Renal cortical epithelial cell (primary cell): ENCODE data around the gene WTAP. TPM values are rescaled to one million over a fixed set of nuclear protein-coding genes. Genes with fewer than 3 reads are reported as not detected.
"Not testable (repeated sequence)": the region's sequence is repeated elsewhere in the genome, so short reads cannot be mapped to it uniquely, and the experiment has no call there.

Source experiments
- DNase-seq: peaks from one replicate; pipeline ENCODE4 v3.0.0-alpha.2; 2011; ENCODE audit warnings: low read depth
- total RNA-seq: library from RNA; depleted of rRNA; stranded (reverse); fragments of >200 nt; gene quantifications from 2 replicates; pipeline ENCODE4 v1.2.3, GENCODE V29; 2014

Gene WTAP
- total RNA-seq, 1 donor from 2014 or later, result 146 TPM

DNA sequence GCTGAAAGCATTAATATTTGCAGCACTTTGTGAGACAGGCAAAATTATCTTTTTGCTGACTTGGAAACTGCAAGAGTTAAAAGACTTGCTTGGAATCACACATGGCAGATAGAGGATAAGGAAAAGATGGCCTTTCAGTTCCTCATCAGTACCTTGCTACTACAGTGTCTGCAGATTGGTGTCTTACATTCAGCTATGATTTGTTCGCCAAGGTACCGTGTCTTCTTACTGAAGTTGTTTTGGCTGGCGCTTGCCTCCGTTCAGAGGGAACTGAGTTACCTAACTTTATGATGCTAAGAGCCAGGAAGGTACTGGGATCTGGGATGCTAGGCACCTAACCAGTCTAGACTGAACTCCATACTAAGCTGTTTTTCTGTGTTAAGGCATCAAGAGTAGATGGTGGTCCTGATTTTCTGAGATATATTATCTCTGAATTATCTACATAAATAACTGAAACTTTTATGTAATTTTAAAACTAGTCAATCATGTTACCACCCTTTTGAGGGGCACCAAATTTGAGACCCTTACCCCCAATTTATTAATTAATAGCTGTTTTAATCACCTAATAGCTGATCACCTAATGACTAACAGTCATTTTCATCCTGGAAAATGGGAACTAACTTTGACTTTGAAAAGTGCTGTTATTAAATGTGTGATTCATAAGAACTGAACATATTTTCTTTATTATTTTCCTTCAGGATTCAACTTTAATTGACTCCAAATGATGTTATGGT lies 2.5 kb downstream of the WTAP start:
- peak; percentile 32 for DNase-seq

DNA sequence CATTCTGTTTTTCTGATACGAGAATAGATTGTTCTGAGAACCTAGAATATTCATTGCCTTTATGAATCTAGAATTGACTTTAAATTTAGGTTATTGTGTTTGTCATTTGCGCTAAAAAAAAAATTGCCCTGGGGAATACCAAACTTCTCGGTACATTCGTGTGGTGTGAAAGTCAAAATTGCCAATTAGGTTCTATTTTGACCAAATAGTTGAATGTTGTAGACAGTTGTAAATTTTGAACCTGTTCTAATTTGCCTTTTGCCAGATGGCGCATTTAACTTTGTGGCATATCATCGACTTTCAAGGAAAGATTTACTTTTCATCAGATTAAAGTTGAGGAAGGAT lies 3.0 kb downstream of the WTAP start:
- DNase-seq, result no peak

DNA sequence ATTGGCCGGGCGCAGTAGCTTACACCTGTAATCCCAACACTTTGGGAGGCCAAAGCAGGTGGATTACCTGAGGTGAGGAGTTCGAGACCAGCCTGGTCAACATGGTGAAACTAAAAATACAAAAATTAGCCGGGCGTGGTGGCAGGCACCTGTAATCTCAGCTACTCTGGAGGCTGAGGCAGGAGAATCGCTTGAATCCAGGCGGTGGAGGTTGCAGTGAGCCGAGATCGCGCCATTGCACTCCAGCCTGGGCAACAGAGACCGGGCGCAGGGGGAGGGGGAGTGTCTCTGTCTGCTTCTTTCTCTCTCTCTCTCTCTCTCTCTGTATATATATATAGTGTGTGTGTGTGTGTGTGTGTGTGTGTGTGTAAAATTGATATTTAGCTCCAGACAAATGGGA lies 5.2 kb downstream of the WTAP start:
- not testable (repeated sequence) for DNase-seq

DNA sequence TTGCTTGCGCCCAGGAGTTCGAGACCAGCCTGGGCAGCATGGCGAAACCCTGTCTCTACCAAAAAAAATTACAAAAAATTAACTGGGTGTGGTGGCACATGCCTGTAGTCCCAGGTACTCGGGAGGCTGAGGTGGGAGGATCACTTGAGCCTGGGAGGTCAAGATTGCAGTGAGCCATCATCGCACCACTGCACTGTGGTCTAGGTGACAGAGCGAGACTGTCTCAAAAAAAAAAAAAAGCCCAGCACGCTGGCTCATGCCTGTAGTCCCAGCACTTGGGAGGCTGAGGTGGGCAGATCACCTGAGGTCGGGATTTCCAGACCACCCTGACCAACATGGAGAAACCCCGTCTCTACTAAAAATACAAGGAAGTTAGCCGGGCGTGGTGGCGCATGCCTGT lies 6.1 kb downstream of the WTAP start:
- DNase-seq, result not testable (repeated sequence)

DNA sequence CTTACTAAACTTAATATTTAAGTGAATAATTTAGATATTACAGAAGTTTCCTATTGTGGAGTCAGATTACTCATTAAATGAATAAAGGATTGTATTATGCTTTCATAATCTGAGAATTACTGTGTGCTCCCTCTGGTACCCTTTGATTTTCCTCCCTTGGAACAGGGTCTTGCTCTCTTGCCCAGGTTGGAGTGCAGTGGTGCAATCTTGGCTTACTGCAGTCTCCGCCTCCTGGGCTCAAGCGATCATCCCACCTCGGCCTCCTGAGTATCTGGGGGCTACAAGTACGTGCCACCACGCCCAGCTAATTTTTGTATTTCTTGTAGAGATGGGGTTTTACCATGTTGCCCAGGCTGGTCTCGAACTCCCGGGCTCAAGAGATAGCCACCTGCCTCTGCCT lies 9.6 kb downstream of the WTAP start:
- no peak for DNase-seq

DNA sequence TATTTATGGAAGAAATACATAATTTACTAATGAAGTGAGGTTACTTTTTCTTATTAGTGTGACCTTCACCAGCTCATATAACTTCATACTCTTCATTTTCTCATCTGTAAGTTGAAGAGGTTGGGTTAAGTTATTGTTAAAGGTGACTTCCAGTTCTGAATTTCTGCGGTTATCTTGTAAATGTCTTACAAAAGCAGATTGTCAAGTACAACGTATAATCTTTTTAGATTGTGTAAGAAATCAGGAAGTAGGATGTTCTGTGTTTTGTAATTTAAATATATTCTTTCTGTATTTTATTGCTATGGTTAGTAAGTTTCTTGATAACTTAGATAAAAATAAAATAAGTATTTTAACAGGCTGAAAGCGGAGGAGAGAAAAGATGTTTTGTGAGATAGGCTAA lies 12.0 kb downstream of the WTAP start:
- DNase-seq, result no peak

DNA sequence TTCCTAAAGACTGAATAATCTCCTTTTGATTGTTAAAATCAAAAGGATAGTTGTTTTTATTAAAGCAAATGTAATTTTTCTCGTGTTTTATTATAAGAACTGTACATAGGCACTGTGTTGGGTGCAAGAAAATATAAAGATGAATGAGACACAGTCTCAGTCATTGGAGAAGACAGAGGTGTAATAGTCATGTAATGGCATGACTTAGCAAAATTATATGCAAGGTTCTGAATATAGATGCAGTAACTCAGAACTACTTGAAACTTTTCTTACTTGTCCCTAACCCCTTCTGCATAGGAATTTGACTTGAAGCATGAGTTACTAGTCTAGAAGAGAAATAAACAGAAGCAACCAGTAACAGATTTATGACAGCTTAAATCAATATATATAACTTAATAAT lies 14.9 kb downstream of the WTAP start:
- no peak for DNase-seq

DNA sequence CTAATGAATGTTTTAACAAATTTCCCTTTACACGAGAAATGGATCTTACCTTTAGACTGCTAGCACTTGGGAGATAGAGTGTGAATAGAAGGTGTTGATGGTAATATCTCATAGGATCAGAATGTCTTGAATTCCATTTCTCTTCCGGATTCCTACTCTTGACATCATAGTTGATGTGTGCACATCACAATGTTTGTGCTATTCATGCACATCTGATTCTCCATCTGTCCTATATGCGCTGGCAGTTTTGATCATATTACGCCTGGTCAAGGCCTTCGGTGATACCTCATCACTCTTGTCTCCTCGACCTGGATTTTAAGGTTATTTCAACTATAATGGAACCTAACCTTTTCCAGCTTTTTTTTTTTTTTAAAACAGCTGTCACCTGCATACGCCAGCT lies 17.8 kb downstream of the WTAP start:
- no peak for DNase-seq

DNA sequence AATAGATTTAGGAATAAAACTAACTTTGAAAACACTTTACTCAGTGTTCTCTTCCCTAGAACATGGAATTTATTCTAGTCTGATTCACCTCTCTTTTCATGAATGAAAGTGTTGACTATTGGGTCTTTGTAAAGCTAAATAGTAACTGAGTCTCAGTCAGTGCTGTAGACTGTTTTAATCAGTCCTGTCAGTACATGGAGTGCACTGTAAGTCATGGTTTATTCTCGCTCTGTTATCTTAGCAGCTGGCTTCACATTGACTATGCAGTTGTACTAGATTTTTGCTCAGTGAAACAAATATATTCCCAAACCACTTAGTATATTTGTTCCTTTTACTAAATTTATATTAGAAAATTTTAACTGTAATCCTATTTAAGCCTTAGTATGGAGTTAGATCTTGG lies 19.5 kb downstream of the WTAP start:
- DNase-seq, result no peak

DNA sequence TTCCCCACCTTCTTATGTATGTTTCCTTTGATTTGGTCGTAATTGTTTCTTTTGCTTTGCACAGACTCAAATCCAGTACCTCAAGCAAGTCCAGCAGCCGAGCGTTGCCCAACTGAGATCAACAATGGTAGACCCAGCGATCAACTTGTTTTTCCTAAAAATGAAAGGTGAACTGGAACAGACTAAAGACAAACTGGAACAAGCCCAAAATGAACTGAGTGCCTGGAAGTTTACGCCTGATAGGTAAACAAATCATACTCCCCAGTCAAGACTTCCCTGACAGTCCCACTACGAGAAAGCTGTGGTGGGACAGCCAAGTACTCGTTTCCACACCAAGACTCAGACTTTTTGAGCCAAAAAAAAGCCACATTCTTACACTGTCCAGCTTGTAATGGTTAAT lies 20.8 kb downstream of the WTAP start:
- DNase-seq, result not testable (repeated sequence)

DNA sequence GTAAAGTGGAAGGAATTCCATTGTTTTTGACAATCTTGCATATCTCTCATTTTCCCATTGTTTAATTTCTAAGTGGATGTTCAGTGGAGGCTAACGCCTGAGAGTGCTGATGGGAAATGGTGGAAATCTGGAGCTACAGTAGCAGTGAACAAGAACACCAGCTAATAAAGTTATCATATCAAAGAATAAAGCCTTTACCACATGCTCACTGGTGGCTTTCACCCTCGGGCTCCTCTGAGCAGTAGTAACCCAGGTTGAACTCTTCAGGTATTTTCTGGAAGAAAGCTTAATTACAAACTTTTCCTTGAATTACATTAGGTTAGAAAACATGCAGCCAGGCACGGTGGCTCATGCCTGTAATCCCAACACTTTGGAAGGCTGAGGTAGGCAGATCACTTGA lies 24.1 kb downstream of the WTAP start:
- no peak for DNase-seq

DNA sequence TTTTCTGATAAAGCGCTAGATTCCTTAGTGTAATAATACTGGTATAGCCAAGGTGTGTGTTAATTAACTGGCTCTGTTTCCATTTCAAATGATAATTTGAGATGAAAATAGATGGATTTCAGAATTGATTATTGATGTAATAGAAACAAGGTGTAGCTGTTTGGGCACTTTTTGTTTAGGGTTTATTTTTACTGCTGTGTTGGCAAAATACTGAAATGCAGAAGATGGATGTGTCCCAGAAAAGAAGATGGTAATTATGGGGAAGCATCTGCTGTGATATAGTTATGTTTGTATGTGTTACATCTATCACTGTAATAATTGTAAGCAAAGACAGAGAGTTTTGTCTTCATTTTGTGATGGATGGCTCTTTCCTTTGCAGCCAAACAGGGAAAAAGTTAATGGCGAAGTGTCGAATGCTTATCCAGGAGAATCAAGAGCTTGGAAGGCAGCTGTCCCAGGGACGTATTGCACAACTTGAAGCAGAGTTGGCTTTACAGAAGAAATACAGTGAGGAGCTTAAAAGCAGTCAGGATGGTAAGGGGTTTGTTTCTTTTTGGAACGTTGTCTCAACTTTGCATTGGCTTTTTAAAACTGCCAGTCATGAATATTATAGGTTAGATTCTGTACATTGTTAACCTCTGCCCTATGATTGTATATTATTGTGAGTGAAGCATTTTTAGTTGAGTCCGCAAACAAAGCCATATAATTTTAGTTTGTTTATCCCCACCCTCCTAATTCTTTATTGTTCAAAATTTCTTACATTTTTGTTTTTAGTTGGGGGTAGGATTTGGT lies 26.0 kb downstream of the WTAP start:
- DNase-seq, result no peak

DNA sequence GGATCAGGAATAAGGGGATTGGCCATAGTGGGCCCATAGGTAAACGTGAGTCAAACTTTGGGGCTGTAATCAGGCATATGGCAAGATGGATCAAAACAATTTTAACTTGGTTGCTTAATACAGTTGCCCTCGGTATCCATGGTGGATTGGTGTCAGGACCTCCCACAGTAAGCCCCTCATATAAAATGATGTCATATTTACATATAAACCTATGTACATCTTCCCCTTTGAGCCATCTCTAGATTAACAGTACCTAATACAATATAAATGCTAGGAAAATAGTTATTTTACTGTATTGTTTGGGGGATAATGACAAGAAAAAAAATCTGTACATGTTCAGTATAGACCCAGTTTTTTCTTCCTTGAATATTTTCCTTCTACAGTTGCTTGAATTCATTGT lies 27.1 kb downstream of the WTAP start:
- DNase-seq, result no peak

DNA sequence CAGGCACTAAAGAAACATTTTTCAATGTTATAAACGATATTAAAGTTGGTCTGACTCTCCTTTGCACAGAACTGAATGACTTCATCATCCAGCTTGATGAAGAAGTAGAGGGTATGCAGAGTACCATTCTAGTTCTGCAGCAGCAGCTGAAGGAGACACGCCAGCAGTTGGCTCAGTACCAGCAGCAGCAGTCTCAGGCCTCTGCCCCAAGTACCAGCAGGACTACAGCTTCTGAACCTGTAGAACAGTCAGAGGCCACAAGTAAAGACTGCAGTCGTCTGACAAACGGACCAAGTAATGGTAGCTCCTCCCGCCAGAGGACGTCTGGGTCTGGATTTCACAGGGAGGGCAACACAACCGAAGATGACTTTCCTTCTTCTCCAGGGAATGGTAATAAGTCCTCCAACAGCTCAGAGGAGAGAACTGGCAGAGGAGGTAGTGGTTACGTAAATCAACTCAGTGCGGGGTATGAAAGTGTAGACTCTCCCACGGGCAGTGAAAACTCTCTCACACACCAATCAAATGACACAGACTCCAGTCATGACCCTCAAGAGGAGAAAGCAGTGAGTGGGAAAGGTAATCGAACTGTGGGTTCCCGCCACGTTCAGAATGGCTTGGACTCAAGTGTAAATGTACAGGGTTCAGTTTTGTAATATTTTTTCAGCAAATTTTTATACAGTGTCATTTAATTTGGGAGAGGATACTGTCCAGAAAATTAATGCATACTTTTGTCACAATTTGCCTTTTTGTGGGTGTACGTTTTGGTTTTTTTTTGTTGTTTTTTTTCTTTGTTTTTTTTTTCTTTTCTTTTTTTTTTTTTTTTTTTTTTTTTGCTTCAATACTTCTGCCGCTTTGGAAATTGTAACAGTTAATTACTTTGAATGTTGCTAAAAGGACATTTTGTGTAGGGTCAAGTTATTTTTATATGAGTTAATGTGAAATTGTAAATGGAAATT lies 27.9 kb downstream of the WTAP start:
- DNase-seq, result no peak

DNA sequence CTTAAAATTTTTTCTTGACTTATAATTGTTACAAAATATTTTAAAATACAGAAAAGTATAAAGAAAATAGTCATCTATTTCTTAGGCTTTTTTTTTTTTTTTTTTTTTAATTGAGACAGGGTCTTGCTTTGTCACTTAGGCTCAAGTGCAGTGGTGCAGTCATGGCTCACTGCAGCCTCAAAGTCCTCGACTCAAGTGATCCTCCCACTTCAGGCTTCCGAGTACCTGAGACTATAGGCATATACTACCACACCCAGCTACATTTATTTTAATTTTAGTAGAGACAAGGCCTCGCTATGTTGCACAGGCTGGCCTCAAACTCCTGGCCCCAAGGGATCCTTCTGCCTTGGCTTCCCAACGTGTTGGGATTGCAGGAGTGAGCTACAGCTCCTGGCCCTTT lies 29.2 kb downstream of the WTAP start:
- no peak for DNase-seq

DNA sequence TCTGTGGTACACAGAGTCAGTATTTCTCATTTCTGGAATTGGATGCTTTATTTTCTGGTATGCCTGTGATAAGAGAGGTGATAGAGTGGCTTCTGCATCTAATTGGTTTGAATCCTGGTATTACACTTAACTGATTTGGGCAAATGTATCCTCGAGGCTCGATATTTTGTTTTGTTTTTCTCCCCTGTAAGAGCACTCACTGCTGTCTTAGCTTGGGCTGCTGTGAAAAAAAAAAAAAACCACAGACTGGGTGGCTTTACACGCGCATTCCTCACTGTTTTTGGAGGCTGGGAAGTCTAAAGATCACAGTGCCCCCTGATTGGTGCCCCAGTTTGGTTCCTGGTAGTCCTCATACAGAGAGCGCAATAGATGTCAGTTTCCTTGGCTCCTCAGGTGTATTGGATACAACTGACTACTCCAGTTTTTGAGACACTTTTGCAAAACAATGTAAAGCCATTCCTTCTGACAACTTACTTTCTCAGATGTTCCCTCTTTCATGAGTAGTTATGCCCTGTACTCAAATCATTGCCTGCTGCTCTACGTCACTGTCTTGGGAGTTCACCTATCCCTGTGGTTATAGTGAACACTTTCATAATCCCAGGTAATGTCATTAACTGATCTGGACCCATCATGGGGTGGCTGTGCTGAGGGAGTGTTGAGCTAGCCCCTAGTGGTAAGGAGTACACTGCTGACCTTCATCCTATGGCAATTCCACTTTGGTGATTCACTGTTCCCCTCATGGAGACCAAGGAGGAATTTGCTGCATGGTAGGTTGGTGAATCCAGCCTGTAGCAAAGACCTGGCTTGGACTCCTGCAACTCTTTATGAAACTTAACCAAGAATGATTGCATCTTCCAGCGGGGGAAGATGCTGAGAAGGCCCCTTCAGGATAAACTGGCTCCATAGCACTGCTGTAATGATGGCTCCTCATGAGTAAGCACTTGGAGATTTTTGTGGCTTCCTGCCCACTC lies 31.0 kb downstream of the WTAP start:
- peak; percentile 75 for DNase-seq

DNA sequence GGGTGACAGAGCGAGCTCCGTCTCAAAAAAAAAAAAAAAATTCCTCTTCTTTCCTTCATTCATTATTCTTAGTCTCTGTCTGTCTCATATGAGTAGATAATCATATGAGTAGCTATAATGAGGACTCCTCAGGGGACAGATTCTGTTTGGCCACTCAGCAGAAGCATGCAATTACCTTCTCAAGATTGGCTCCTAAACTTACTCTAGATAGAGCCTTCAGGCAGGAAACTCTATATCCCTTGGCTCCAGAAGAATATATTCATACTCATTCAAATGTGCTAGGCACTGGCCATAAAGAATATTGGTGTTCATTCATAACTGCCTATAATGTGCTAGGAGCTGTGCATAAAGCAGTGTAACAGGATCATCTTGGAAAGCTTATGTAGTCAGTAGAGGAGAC lies 32.3 kb downstream of the WTAP start:
- DNase-seq, result no peak

DNA sequence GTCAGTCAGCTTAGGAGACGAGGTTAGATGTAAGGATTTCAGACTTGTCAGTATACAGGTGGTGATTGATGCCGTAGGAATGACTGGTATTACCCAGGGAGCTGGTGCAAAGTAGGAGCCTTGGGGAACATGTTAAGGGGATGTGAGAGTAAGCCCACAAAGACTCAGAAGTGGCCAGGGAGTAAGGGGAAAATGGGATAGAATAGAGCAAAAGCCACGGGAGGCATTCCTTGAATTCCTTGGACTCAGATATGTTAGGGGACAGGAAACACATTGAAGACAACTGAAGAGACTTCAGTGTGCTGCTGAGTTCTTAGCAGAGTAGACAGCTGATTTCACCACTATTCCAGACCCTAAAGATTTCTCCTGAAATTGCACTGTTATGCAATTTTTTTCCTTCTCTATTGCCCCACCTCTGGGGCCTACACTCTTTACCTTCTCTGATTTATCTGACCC lies 33.3 kb downstream of the WTAP start:
- DNase-seq, result peak; percentile 87

DNA sequence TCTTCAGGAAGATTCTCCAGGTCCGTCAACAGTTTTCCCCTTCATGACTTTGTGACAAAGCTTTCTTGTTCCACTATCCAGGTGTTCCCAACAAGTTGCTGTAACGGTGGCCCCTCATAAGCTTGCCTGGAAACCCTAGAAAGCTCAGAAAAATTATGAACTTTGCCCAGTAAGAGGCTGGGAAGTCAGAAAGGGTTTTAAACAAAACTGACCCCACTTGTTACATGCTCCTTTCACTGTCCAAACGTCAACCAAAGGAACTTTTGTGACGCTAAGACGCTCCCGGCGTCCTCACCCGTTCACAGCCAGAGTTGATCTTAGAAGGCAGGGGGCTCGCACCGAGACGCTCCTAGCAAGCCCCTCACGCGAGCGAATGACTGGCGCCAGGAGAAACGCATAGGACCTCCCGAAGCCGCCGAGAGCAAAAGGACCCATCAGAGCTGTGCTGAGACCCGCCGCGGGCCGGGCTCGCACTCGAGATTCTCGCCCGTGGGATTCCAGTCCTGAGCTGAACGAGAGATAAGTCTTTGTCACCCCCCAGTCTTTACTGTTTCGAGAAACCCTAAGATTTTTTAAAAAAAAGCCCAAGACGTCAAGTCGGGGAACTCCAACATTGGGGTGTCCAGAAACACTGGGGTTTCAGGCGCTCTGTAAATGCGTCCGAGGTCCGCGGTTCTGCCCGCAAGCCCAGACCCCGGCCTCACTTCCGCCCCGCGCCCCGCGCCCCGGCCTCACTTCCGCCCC lies 34.0 kb downstream of the WTAP start:
- no peak for DNase-seq
